AG04450 (cell line): Measurements from ENCODE around the gene NKAIN2. TPM values are rescaled to one million over a fixed set of nuclear protein-coding genes. Genes with fewer than 3 reads are reported as not detected.

Source experiments
- CTCF ChIA-PET: fragments of 300-600, 350-600 bp; formaldehyde crosslinking; extraction: SDS; loops from one replicate; lab custom pipeline; 2022; ENCODE audit warnings: antibody characterized with exemption, inconsistent platforms; lab: Charles Lee
- POLR2A ChIA-PET: fragments of 350-600 bp; formaldehyde crosslinking; extraction: SDS; loops from one replicate; lab custom pipeline; 2021; ENCODE audit warnings: antibody characterized with exemption, inconsistent platforms; lab: Yijun Ruan, JAX
- DNase-seq: peaks from one replicate; pipeline ENCODE4 v3.0.0-alpha.2; 2011; ENCODE audit warnings: low read depth, low spot score
- H3K27ac ChIP-seq: one replicate; pipeline ENCODE4 v1.5.1; 2012; ENCODE audit warnings: low read depth, low read length, control low read depth
- H3K27me3 ChIP-seq: one replicate; pipeline ENCODE4 v1.6.0; 2012; ENCODE audit warnings: low read length; ENCODE audit not compliant: control insufficient read depth, insufficient read depth
- H3K4me3 ChIP-seq: 2 replicates; pipeline ENCODE4 v1.5.1; 2011; ENCODE audit warnings: mild to moderate bottlenecking, low read depth, low read length, control low read depth
- H3K9me3 ChIP-seq: 2 replicates; pipeline ENCODE4 v1.5.1; 2012; ENCODE audit warnings: low read length; ENCODE audit not compliant: control insufficient read depth, insufficient read depth
- polyA plus RNA-seq: library from polyadenylated mRNA; depleted of rRNA; stranded (reverse); fragments of >200 nt; gene quantifications from 2 replicates; pipeline ENCODE4 v1.2.3, GENCODE V29; 2011
- TF ChIP-seq, protein P1 (sequence below): IDR thresholded peaks from 2 replicates; pipeline ENCODE4 v1.5.1; 2011; ENCODE audit warnings: low read depth, low read length, control low read depth, inconsistent platforms

The NKAIN2 gene
- polyA plus RNA-seq, 1 experiment, result not detected

DNA sequence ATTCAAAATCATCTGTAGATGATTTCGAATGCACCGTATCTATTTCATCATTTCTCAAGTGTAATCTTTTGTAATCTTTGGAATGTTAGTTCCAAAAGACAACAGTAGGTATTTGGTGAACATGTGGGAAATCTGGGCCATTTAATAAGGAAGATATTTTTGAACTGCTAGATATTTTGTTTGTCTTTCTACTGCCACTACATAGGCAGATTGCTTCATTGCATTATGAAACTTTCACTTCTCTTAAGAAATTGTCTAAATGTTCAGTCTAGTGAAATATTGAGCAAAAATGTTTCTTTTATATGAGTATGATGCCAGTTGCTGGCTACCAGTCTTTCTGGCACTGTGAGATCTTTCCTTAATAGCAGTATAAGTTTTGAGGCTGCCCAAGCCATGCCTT, 630.8 kb downstream of the NKAIN2 start:
- no peaks in the 10 kb centered on the region for H3K27me3 ChIP-seq
- DNase-seq, result no peak
- TF ChIP-seq, protein P1, sequence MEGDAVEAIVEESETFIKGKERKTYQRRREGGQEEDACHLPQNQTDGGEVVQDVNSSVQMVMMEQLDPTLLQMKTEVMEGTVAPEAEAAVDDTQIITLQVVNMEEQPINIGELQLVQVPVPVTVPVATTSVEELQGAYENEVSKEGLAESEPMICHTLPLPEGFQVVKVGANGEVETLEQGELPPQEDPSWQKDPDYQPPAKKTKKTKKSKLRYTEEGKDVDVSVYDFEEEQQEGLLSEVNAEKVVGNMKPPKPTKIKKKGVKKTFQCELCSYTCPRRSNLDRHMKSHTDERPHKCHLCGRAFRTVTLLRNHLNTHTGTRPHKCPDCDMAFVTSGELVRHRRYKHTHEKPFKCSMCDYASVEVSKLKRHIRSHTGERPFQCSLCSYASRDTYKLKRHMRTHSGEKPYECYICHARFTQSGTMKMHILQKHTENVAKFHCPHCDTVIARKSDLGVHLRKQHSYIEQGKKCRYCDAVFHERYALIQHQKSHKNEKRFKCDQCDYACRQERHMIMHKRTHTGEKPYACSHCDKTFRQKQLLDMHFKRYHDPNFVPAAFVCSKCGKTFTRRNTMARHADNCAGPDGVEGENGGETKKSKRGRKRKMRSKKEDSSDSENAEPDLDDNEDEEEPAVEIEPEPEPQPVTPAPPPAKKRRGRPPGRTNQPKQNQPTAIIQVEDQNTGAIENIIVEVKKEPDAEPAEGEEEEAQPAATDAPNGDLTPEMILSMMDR, result no peak
- POLR2A ChIA-PET, result no interaction called here
- H3K9me3 ChIP-seq, result no peaks in the 10 kb centered on the region
- H3K4me3 ChIP-seq, result no peak overlapping the region
- CTCF ChIA-PET, result no interaction called here
- H3K27ac ChIP-seq, result no peak overlapping the region

DNA sequence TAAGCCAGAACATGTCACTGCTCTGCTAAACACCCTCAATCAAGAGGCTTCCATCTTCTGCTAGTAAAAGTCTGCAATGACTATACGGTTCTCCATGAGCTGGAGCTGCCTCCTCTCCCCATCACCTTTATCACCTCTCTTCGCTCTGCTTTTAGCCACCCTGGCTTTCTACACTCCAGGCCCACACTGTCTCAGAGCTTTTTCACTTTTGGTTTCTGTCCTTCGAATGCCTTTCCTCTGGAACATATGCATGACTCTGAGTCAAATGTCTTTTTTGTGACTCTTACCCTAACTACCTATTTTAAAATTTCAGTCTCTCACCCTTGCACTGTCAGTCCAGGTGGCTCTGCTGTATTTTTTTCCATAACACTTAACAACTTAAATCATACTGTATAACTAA, 633.1 kb downstream of the NKAIN2 start:
- no peak for DNase-seq
- TF ChIP-seq, protein P1, result no peak
- no peaks in the 10 kb centered on the region for H3K9me3 ChIP-seq
- POLR2A ChIA-PET, result no interaction called here
- CTCF ChIA-PET, result no interaction called here
- no peaks in the 10 kb centered on the region for H3K27me3 ChIP-seq
- H3K4me3 ChIP-seq, result no peak overlapping the region
- H3K27ac ChIP-seq, result no peak overlapping the region

DNA sequence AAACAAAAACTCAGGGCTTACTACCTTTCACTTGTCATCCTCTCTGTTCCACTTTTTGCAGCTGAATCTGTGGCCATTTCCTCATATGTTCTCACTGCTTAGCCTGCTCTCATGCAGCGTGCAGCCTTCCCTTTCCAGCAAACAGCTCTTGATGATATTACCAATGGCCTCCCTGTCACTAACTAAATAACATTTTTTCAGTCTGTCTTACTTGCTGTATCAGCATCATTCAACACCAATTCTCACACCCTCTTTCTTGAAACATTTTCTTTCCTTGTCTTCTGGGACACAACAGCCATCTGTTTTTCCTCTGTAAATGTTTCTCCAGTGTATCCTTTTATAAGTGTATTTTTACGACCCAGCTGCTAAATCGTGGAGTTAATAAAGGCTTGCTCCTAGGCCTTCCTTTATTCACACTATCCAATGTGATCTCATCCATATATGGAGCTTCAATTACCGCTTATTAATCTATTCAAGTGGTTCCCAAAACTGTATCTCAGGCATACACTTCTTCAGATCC, 634.9 kb downstream of the NKAIN2 start:
- Histone ChIP-seq H3K27me3 (no peaks in the 10 kb centered on the region), H3K4me3 (no peak overlapping the region), H3K9me3 (no peaks in the 10 kb centered on the region), H3K27ac (no peak overlapping the region)
- TF ChIP-seq, protein P1, result no peak
- DNase-seq, result no peak
- CTCF ChIA-PET, result no interaction called here
- POLR2A ChIA-PET, result no interaction called here

DNA sequence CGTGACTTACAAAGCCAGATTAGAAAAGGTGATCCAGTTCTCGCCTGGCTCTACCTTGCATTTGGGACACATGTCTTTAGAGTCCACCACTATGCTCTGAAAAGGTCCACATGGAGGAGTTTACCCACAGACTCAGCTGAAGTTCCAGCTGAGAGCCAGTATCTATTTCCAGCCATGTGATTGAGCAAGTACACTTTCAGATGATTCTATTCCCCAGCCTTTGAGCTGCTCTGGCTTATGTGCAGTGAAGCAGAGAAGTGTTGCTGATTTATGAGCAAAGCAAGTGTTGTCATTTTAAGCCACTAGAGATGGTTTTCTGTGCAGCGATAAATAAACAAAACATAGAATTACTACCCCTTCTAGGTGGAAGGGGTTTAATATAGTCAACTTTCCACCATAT, 637.8 kb downstream of the NKAIN2 start:
- Histone ChIP-seq H3K27ac (no peak overlapping the region), H3K27me3 (no peaks in the 10 kb centered on the region), H3K4me3 (no peak overlapping the region), H3K9me3 (no peaks in the 10 kb centered on the region)
- DNase-seq, result no peak
- TF ChIP-seq, protein P1, result no peak
- ChIA-PET CTCF (no interaction called here), POLR2A (no interaction called here)

DNA sequence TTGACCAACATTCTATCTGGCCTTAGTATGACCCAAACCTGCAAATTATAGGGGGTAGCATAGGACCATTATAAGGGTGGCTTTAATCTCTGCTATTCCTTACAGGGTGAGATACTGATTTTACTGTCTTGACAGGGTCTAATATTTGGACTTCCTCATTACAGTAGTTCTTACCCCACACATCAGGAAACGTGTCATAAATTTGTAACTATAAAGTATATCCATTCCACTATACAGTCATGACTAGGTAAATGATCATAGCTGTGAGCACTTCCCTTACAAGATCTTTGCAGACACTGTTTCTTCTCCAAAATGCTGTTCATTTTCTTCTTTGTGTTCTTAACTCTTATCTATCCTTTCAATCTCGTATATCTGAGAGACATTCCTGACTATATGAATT, 639.9 kb downstream of the NKAIN2 start:
- CTCF ChIA-PET, result no interaction called here
- no peak for DNase-seq

More for the DNA sequence above, 639.9 kb downstream of the NKAIN2 start:
- H3K9me3 ChIP-seq, result no peaks in the 10 kb centered on the region
- POLR2A ChIA-PET, result no interaction called here
- no peaks in the 10 kb centered on the region for H3K27me3 ChIP-seq
- H3K4me3 ChIP-seq, result no peak overlapping the region
- H3K27ac ChIP-seq, result no peak overlapping the region
- TF ChIP-seq, protein P1, result no peak
